K562 (cell line): ENCODE data around the gene TSC22D3. TPM values are rescaled to one million over a fixed set of nuclear protein-coding genes. Genes with fewer than 3 reads are reported as not detected.
A peak's percentile ranks its signal among the peaks of the same experiment; 100 is the strongest.

Experiments
- BCOR ChIP-seq: fragments of 450-650 bp; IDR thresholded peaks from 2 replicates; pipeline ENCODE4 v1.6.1; 2016
- CBX1 ChIP-seq: sonication (generic); IDR thresholded peaks from 2 replicates; pipeline ENCODE4 v1.6.1; 2016; ENCODE audit warnings: antibody characterized with exemption, low read depth, mild to moderate bottlenecking
- CBX3 ChIP-seq, 2 experiments: IDR thresholded peaks; 1 replicate in 1 of 2; 2 replicates in 1 of 2; pipeline ENCODE4 v1.6.1; 2012; ENCODE audit warnings: inconsistent platforms in 2 of 2, low read length in 2 of 2, borderline replicate concordance in 1 of 2, control low read depth in 1 of 2
- CREM ChIP-seq: IDR thresholded peaks from 2 replicates; pipeline ENCODE4 v1.6.1; 2014; ENCODE audit warnings: antibody characterized with exemption, low read depth
- CTBP1 ChIP-seq: fragments of 450-650 bp; IDR thresholded peaks from 2 replicates; pipeline ENCODE4 v1.6.1; 2016; ENCODE audit warnings: borderline replicate concordance
- FOXK2 ChIP-seq, 2 experiments: fragments of 450-650 bp; IDR thresholded peaks in 1 of 2; conservative IDR thresholded peaks in 1 of 2; 2 replicates each; pipeline ENCODE4 v1.6.1; 2016; ENCODE audit warnings: low read depth in 2 of 2, mild to moderate bottlenecking in 1 of 2
- FOXP1 ChIP-seq: sonication (generic); formaldehyde crosslinking; IDR thresholded peaks from 2 replicates; pipeline ENCODE4 v1.8.0; 2022; ENCODE audit warnings: mild to moderate bottlenecking, missing genetic modification reagents
- HDGF ChIP-seq: fragments of 450-650 bp; IDR thresholded peaks from 2 replicates; pipeline ENCODE4 v1.6.1; 2016
- HLTF ChIP-seq: fragments of 450-650 bp; IDR thresholded peaks from 2 replicates; pipeline ENCODE4 v1.6.1; 2016
- HMGN3 ChIP-seq: IDR thresholded peaks from 2 replicates; pipeline ENCODE4 v1.6.1; 2011; ENCODE audit warnings: borderline replicate concordance, low read depth, mild to moderate bottlenecking, mixed read lengths, low read length; ENCODE audit not compliant: insufficient read length; ENCODE audit errors: extremely low read depth
- KAT7 ChIP-seq: sonication (generic); formaldehyde crosslinking; IDR thresholded peaks from 2 replicates; pipeline ENCODE4 v1.8.0; 2022; ENCODE audit warnings: missing genetic modification reagents, mild to moderate bottlenecking, borderline replicate concordance
- NBN ChIP-seq: fragments of 450-650 bp; IDR thresholded peaks from 2 replicates; pipeline ENCODE4 v1.6.1; 2016; ENCODE audit warnings: low read depth, mild to moderate bottlenecking
- NCOA1 ChIP-seq: fragments of 450-650 bp; IDR thresholded peaks from 2 replicates; pipeline ENCODE4 v1.6.1; 2016; ENCODE audit warnings: low read depth
- NUFIP1 ChIP-seq: fragments of 450-650 bp; IDR thresholded peaks from 2 replicates; pipeline ENCODE4 v1.6.1; 2018; ENCODE audit not compliant: partially characterized antibody
- RB1 ChIP-seq: fragments of 450-650 bp; IDR thresholded peaks from 2 replicates; pipeline ENCODE4 v1.6.1; 2017; ENCODE audit warnings: low read depth, mild to moderate bottlenecking
- RUNX1 ChIP-seq: sonication (generic); IDR thresholded peaks from 2 replicates; pipeline ENCODE4 v1.6.1; 2016; ENCODE audit warnings: antibody characterized with exemption, low read depth
- TAF9B ChIP-seq: fragments of 450-650 bp; IDR thresholded peaks from 2 replicates; pipeline ENCODE4 v1.6.1; 2018; ENCODE audit warnings: mild to moderate bottlenecking; ENCODE audit not compliant: partially characterized antibody
- XRCC5 ChIP-seq: fragments of 200-400 bp; formaldehyde crosslinking; IDR thresholded peaks from 2 replicates; pipeline ENCODE4 v1.6.1; 2017; ENCODE audit warnings: low read depth, mild to moderate bottlenecking, low read length
- ZNF316 ChIP-seq: fragments of 450-650 bp; IDR thresholded peaks from 2 replicates; pipeline ENCODE4 v1.6.1; 2016
- ZNF431 ChIP-seq: sonication (generic); formaldehyde crosslinking; IDR thresholded peaks from 2 replicates; pipeline ENCODE4 v1.8.0; 2022; ENCODE audit warnings: mild to moderate bottlenecking, missing genetic modification reagents
- ZNF436 ChIP-seq: fragments of 250-450, 450-650 bp; sonication (Bioruptor Pico); formaldehyde crosslinking; IDR thresholded peaks from 2 replicates; pipeline ENCODE4 v1.7.0; 2020; ENCODE audit warnings: mild to moderate bottlenecking
- ZNF699 ChIP-seq: fragments of 250-450 bp; sonication (Bioruptor Pico); IDR thresholded peaks from 2 replicates; pipeline ENCODE4 v1.8.0; 2021; ENCODE audit warnings: mild to moderate bottlenecking, moderate library complexity; ENCODE audit not compliant: insufficient replicate concordance
- polyA plus RNA-seq, 8 experiments: library from polyadenylated mRNA; depleted of rRNA in 4 of 8; stranded (reverse) in 5 of 8; unstranded in 3 of 8; fragments of >200 nt; fragmentation: Nextera tagmentation in 2 of 8; fragmentation: Illumina TruSeq in 1 of 8; extraction: Ambion mirVana in 2 of 8; extraction: Trizol in 1 of 8; gene quantifications; 2 replicates each; pipeline versions ENCODE4 v1.2.1 to v1.2.3, GENCODE V29; 2011 to 2014; ENCODE audit warnings: inconsistent platforms in 1 of 8, missing spikeins in 1 of 8
- total RNA-seq, 7 experiments: library from RNA; depleted of rRNA in 6 of 7; stranded (reverse); fragments of >200 nt in 6 of 7; fragmentation: Illumina TruSeq in 2 of 7; extraction: Trizol in 2 of 7; gene quantifications; 2 replicates each; pipeline versions ENCODE4 v1.2.1 to v1.2.3, GENCODE V29; 2011 to 2021; ENCODE audit warnings: low replicate concordance in 1 of 7
- TF ChIP-seq, protein P1 (sequence below): fragments of 450-650 bp; IDR thresholded peaks from 2 replicates; pipeline ENCODE4 v1.6.1; 2016; ENCODE audit warnings: low read depth, mild to moderate bottlenecking, moderate library complexity
- TF ChIP-seq, protein P2 (sequence below): sonication (generic); formaldehyde crosslinking; IDR thresholded peaks from 2 replicates; pipeline ENCODE4 v1.8.0; 2022; ENCODE audit warnings: mild to moderate bottlenecking, missing genetic modification reagents, borderline replicate concordance
- TF ChIP-seq, protein P3 (sequence below): fragments of 200-800 bp; sonication (Bioruptor generic); IDR thresholded peaks from 2 replicates; pipeline ENCODE4 v1.6.1; 2017; ENCODE audit warnings: missing genetic modification characterization, missing compliant biosample characterization
- TF ChIP-seq, protein P4 (sequence below): fragments of 250-450 bp; sonication (Bioruptor Pico); IDR thresholded peaks from 2 replicates; pipeline ENCODE4 v1.6.1; 2021; ENCODE audit warnings: mild to moderate bottlenecking

The TSC22D3 gene
- total and polyA plus RNA-seq, 9 of the 15 experiments (the other 6 are each of a cell fraction or from before 2014, with no cell fraction given), result 0.48 to 3.0 (median 0.87) TPM

DNA sequence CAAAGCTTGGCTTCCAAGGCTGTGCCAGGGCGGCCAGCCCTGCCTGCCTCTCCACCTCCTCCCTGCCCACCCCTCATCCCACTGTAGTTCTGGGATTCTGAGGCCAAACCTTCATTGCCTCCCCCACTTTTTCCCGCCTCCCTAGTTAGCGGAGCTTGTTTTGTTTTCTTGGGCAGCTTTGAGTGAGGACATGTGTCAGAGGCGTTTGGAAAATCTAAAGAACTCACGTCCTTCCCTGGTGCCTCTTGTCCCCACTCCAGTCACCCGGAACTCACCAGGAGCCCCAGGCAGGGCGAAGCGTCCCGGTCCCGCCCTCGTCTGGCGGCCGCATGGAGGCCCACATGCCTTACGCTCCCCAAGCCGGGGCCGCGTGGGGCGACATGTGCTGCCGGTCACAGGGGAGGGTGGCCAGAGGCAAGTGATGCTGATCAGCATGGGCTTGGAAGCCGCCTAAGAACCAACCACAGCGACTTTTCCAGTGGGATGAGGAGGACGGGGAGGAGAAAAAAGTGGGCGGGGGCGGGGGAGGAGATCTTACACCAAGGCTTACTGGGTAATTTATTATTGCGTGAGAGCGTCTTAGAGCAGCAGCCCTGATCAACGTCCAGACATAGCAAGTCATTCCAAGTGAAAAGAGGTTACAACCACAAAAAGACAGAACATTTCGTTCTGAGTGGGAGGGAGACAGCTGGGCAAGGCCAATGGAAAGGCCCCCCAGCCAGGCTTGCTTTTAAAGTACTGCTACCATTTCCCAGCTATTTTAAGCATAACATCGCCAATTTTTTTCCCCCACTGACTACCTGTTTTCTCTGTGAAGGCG lies 98.8 kb downstream of the TSC22D3 start (continued):
- TF ChIP-seq CBX3 (IDR thresholded peaks at IDR 0.05; ENCODE audit: borderline replicate concordance in 1 of 2, low read length in 2 of 2) (peak in 1 of 2 experiments; percentile 52; a peak in 1 of 3 replicates), FOXP1 (CRISPR knock-in tag) (peak; percentile 74; the same call in 1 of the 2 replicates), CREM (peak; percentile 34; the same call in 1 of the 2 replicates), CBX1 (peak; percentile 37; the same call in 1 of the 2 replicates), HLTF (no peak), HDGF (no peak), NCOA1 (no peak), HMGN3 (peak; percentile 68), BCOR (no peak), ZNF316 (0 out of 2 replicates have a peak, but pooled peaks have one; percentile 3), ZNF431 (CRISPR knock-in tag) (peak; percentile 86), ZNF436 (CRISPR knock-in tag) (no peak), KAT7 (CRISPR knock-in tag) (no peak), TAF9B (peak; percentile 20), RB1 (no peak), NUFIP1 (no peak), ZNF699 (CRISPR knock-in tag) (no peak), XRCC5 (no peak), NBN (peak; percentile 77; the same call in 1 of the 2 replicates), RUNX1 (no peak), CTBP1 (peak; percentile 64), FOXK2 (conservative IDR thresholded peaks at IDR 0.05 in 1 of 2, IDR thresholded peaks at IDR 0.05 in 1 of 2; ENCODE audit: low read depth in 2 of 2) (peak; percentile 35 to 63; a peak in 1 of 4 replicates)
- TF ChIP-seq, protein P1, sequence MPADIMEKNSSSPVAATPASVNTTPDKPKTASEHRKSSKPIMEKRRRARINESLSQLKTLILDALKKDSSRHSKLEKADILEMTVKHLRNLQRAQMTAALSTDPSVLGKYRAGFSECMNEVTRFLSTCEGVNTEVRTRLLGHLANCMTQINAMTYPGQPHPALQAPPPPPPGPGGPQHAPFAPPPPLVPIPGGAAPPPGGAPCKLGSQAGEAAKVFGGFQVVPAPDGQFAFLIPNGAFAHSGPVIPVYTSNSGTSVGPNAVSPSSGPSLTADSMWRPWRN, result no peak
- TF ChIP-seq, protein P2, sequence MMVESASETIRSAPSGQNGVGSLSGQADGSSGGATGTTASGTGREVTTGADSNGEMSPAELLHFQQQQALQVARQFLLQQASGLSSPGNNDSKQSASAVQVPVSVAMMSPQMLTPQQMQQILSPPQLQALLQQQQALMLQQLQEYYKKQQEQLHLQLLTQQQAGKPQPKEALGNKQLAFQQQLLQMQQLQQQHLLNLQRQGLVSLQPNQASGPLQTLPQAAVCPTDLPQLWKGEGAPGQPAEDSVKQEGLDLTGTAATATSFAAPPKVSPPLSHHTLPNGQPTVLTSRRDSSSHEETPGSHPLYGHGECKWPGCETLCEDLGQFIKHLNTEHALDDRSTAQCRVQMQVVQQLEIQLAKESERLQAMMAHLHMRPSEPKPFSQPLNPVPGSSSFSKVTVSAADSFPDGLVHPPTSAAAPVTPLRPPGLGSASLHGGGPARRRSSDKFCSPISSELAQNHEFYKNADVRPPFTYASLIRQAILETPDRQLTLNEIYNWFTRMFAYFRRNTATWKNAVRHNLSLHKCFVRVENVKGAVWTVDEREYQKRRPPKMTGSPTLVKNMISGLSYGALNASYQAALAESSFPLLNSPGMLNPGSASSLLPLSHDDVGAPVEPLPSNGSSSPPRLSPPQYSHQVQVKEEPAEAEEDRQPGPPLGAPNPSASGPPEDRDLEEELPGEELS, result peak; percentile 97
- TF ChIP-seq, protein P3, sequence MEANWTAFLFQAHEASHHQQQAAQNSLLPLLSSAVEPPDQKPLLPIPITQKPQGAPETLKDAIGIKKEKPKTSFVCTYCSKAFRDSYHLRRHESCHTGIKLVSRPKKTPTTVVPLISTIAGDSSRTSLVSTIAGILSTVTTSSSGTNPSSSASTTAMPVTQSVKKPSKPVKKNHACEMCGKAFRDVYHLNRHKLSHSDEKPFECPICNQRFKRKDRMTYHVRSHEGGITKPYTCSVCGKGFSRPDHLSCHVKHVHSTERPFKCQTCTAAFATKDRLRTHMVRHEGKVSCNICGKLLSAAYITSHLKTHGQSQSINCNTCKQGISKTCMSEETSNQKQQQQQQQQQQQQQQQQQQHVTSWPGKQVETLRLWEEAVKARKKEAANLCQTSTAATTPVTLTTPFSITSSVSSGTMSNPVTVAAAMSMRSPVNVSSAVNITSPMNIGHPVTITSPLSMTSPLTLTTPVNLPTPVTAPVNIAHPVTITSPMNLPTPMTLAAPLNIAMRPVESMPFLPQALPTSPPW (CRISPR knock-in tag), result peak; percentile 50
- TF ChIP-seq, protein P4, sequence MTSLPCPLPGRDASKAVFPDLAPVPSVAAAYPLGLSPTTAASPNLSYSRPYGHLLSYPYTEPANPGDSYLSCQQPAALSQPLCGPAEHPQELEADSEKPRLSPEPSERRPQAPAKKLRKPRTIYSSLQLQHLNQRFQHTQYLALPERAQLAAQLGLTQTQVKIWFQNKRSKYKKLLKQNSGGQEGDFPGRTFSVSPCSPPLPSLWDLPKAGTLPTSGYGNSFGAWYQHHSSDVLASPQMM, result no peak
